ENCODE measurements around the gene UROC1. TPM values are rescaled to one million over a fixed set of nuclear protein-coding genes. Genes with fewer than 3 reads are reported as not detected.

Gene UROC1
- total and polyA plus RNA-seq, 9 of the 15 experiments (the other 6 are each of a cell fraction or from before 2014, with no cell fraction given) = not detected

- BruUV-seq (replicated peaks) = no TSS peak
- no peaks in the 10 kb centered on the region for H3K9me1 ChIP-seq (ENCODE audit: control insufficient read depth, insufficient read depth, low read length)
- ChIA-PET CTCF (ENCODE audit: low intra/inter-chr PET ratio) (no interaction called here), POLR2A (no interaction called here)
- H3K27ac ChIP-seq (ENCODE audit: extremely low read depth, low read depth, low read length) = no peak overlapping the region
- H3K27me3 ChIP-seq (ENCODE audit: control insufficient read depth in 2 of 2, insufficient read depth in 2 of 2, low read length in 2 of 2) = peaks cover 0 to 16% of the 10 kb centered on the region in 2 experiments; a peak in 2 of 5 replicates
- H3K4me3 ChIP-seq = no peak overlapping the region
- TF ChIP-seq HDAC3 (IDR thresholded peaks at IDR 0.05; ENCODE audit: borderline replicate concordance, partially characterized antibody) (no peak), MXD1 (CRISPR knock-in tag; IDR thresholded peaks at IDR 0.05; ENCODE audit: borderline replicate concordance, poor library complexity, severe bottlenecking) (no peak), ZNF175 (CRISPR knock-in tag; IDR thresholded peaks at IDR 0.05; ENCODE audit: low read depth) (no peak), BCLAF1 (IDR thresholded peaks at IDR 0.05; ENCODE audit: borderline replicate concordance in 1 of 2, control insufficient read depth in 1 of 2, low read depth in 2 of 2, low read length in 1 of 2) (no peak), TCFL5 (CRISPR knock-in tag; conservative IDR thresholded peaks at IDR 0.05) (no peak), SMARCB1 (IDR thresholded peaks at IDR 0.05; ENCODE audit: insufficient read length, low read depth) (no peak), CTBP1 (IDR thresholded peaks at IDR 0.05; ENCODE audit: borderline replicate concordance) (no peak), ZNF717 (CRISPR knock-in tag; IDR thresholded peaks at IDR 0.05) (no peak), ZNF431 (CRISPR knock-in tag; IDR thresholded peaks at IDR 0.05) (no peak)
- no peaks in the 10 kb centered on the region for H3K36me3 ChIP-seq (ENCODE audit: control insufficient read depth, insufficient read depth, low read length)
- no peak overlapping the region for H3K4me2 ChIP-seq (ENCODE audit: insufficient read depth, low read length)
- no peak for FAIRE-seq
- H3K79me2 ChIP-seq (ENCODE audit: control insufficient read depth, insufficient read depth, low read length) = peaks cover 5% of the 10 kb centered on the region
- no peak for DNase-seq (ENCODE audit: extremely low read depth in 1 of 4, low spot score in 3 of 4)
- H2AFZ ChIP-seq (ENCODE audit: low read depth, low read length) = no peak overlapping the region
- intact Hi-C loops (cut with micrococcal nuclease) (no loop called here), in situ Hi-C loops (cut with MboI) (no loop called here)
- ATAC-seq = no peak
- WGBS (ENCODE audit: insufficient coverage, low coverage, missing lambda C conversion rate) = no CpG with 5 or more reads among the region's 1 CpG
- H3K9ac ChIP-seq (ENCODE audit: insufficient read depth in 1 of 2, low read depth in 2 of 2, low read length in 2 of 2) = no peak overlapping the region
- H4K20me1 ChIP-seq (replicated peaks; ENCODE audit: control insufficient read depth, insufficient read depth, low read length) = no peaks in the 10 kb centered on the region
- H3K4me1 ChIP-seq (replicated peaks in 1 of 2; ENCODE audit: control insufficient read depth in 2 of 2, insufficient read depth in 2 of 2, low read length in 2 of 2) = peaks cover 4 to 18% of the 10 kb centered on the region in 2 experiments; a peak in 2 of 5 replicates
- no peaks in the 10 kb centered on the region for H3K9me3 ChIP-seq (replicated peaks; ENCODE audit: control insufficient read depth, insufficient read depth, low read depth, low read length)
Observed at GRCh38 chr3:126479642-126480041, 37.9 kb downstream of the UROC1 start.
